AG09319 (cell line): Measurements from ENCODE around the gene SLC35A4.

Experiments
- DNase-seq: peaks from one replicate; pipeline ENCODE4 v3.0.0-alpha.2; 2010; ENCODE audit warnings: low read depth; ENCODE audit errors: extremely low read depth
- TF ChIP-seq, protein P1 (sequence below): IDR thresholded peaks from 2 replicates; pipeline ENCODE4 v1.5.1; 2011; ENCODE audit warnings: low read depth, mild to moderate bottlenecking, inconsistent platforms, low read length, moderate library complexity

SLC35A4 gene

DNA sequence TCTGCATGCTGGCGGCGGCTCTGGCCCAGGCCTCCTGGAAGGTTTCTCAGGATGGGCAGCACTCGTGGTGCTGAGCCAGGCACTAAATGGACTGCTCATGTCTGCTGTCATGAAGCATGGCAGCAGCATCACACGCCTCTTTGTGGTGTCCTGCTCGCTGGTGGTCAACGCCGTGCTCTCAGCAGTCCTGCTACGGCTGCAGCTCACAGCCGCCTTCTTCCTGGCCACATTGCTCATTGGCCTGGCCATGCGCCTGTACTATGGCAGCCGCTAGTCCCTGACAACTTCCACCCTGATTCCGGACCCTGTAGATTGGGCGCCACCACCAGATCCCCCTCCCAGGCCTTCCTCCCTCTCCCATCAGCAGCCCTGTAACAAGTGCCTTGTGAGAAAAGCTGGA lies 3.2 kb downstream of the SLC35A4 start:
- TF ChIP-seq, protein P1, sequence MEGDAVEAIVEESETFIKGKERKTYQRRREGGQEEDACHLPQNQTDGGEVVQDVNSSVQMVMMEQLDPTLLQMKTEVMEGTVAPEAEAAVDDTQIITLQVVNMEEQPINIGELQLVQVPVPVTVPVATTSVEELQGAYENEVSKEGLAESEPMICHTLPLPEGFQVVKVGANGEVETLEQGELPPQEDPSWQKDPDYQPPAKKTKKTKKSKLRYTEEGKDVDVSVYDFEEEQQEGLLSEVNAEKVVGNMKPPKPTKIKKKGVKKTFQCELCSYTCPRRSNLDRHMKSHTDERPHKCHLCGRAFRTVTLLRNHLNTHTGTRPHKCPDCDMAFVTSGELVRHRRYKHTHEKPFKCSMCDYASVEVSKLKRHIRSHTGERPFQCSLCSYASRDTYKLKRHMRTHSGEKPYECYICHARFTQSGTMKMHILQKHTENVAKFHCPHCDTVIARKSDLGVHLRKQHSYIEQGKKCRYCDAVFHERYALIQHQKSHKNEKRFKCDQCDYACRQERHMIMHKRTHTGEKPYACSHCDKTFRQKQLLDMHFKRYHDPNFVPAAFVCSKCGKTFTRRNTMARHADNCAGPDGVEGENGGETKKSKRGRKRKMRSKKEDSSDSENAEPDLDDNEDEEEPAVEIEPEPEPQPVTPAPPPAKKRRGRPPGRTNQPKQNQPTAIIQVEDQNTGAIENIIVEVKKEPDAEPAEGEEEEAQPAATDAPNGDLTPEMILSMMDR = no peak
- no peak for DNase-seq

DNA sequence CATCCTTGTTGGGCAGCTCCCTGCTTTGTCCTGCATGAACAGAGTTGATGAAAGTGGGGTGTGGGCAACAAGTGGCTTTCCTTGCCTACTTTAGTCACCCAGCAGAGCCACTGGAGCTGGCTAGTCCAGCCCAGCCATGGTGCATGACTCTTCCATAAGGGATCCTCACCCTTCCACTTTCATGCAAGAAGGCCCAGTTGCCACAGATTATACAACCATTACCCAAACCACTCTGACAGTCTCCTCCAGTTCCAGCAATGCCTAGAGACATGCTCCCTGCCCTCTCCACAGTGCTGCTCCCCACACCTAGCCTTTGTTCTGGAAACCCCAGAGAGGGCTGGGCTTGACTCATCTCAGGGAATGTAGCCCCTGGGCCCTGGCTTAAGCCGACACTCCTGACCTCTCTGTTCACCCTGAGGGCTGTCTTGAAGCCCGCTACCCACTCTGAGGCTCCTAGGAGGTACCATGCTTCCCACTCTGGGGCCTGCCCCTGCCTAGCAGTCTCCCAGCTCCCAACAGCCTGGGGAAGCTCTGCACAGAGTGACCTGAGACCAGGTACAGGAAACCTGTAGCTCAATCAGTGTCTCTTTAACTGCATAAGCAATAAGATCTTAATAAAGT lies 3.9 kb downstream of the SLC35A4 start:
- DNase-seq = no peak
- TF ChIP-seq, protein P1 = no peak

DNA sequence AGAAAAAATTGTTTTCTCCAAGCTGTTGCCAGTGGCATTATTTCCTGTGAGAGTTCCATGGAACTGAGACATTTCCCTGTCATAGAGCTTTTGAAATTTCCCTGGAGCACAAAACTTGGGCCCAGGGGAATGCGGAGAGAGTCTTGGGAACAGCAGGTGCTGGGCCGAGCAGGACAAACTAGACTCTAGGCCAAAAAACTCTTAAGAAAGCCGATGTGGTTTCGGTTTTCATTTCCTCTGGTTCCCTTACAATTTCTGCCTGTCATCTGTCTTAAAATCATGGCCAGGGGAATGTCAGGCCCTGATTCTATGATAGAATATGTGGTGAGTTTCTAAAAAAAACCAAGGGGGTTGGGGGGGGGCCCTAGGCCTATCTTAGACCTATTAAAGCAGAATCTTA lies 4.6 kb downstream of the SLC35A4 start:
- TF ChIP-seq, protein P1 = no peak

DNA sequence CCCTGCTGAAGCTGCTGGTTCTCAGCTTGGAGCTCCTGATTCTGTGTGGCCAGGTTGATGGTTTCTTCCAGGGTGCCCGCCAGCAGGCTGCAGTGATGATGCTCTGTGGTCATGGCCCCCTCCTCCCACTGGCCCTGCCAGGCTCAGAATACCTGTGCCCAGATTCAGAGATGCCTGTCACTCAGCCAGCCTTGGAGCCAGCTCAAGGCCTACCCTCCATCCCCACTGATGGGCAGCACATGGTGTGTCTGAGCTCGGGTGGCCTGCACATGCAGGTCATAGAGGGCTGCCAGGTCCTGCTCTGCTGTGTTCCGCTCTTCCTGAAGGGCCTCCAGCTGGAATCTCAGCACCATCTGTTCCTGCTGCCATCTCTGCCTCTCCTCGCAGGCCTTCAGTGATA lies 5.4 kb downstream of the SLC35A4 start:
- no peak for DNase-seq
- TF ChIP-seq, protein P1 = no peak

More for the DNA sequence above, 4.6 kb downstream of the SLC35A4 start:
- DNase-seq = no peak

DNA sequence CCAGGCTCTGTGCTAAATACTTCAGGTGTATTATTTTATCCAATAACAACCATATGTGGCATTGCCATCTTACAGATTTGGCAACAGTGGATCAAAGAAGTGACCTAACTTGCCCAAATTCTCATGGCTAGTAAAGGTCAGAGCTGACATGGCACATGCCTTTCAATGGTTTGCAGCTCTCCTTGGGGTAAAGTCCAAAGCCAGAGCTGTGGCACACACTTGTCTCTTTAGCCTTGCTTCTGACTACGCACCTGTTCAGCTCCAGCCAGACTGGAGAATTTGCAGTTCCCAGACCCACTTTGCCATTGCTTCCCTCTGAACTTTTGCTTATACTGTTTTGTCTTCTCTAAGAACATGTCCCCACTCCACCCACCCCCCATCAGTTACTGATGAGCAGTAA lies 5.9 kb downstream of the SLC35A4 start:
- DNase-seq = no peak
- TF ChIP-seq, protein P1 = no peak

DNA sequence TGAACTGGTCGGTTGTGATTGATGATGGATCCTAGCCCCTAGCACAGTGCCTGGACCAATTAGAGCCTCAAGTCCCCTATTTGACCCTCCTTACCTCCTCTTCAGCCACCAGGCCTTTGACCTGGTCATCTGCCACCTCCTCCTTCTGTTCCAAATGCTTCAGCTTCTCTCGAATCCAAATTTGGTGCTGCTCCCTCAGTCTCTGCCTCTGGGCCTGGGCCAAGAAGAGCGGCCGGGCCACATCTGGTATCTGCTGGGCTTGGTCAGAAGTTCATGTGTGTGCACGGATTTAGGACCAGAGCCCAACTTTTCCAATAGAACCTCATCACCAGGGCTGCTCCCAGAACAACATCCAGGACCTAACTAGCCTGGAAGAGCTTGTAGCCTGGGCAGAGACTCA lies 6.5 kb downstream of the SLC35A4 start:
- TF ChIP-seq, protein P1 = no peak
- DNase-seq = no peak

DNA sequence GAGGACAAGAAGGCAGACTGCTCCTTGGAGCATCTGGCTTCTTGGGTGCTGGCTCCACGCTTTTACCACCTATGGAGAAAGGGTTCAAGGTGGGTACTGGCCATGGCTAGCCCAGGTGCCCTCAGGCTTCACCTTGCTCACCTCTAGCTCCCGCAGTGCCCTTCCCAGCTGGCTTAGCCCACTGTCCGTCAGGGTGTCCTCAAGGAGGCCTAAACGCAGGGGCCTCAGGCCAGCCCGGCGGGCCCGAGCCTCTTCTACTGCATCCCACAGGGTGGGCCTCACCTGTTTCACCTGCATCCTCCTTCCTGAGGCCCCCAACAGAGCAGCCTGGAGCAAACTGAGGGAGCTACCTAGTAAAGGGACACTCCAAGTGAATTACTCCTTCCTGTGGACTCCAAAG lies 9.1 kb downstream of the SLC35A4 start:
- TF ChIP-seq, protein P1 = no peak
- no peak for DNase-seq
